MG63 (cell line): ENCODE data around the gene WSB1. TPM values are rescaled to one million over a fixed set of nuclear protein-coding genes. Genes with fewer than 3 reads are reported as not detected.
"Not testable (repeated sequence)": the region's sequence is repeated elsewhere in the genome, so short reads cannot be mapped to it uniquely, and the experiment has no call there.

Experiments used
- DNase-seq: peaks from one replicate; pipeline ENCODE4 v3.0.0-alpha.2; 2020
- H3K27me3 ChIP-seq: fragments of 250-450 bp; sonication (Bioruptor Pico); 2 replicates; pipeline ENCODE4 v1.5.1; 2020; ENCODE audit warnings: mild to moderate bottlenecking, moderate library complexity
- H3K36me3 ChIP-seq: fragments of 250-450 bp; sonication (Bioruptor Pico); 2 replicates; pipeline ENCODE4 v1.5.1; 2020; ENCODE audit warnings: mild to moderate bottlenecking, moderate library complexity
- H3K4me3 ChIP-seq: fragments of 250-450 bp; sonication (Bioruptor Pico); 2 replicates; pipeline ENCODE4 v1.5.1; 2020; ENCODE audit warnings: mild to moderate bottlenecking, moderate library complexity
- H3K9me3 ChIP-seq: fragments of 250-450 bp; sonication (Bioruptor Pico); 2 replicates; pipeline ENCODE4 v1.5.1; 2020; ENCODE audit warnings: mild to moderate bottlenecking, moderate library complexity
- total RNA-seq: library from RNA; depleted of rRNA; stranded (reverse); fragments of >200 nt; shearing (Covaris generic); gene quantifications from 2 replicates; pipeline ENCODE4 v1.2.3, GENCODE V29; 2014; ENCODE audit warnings: low replicate concordance; rRNA removed

The WSB1 gene
- total RNA-seq: 46.4 and 76.4 TPM in 2 replicates

GRCh38 chr17:27293898-27294688, at the start of gene WSB1:
WSB1 (plus strand) TSS chr17:27294114; CDS start chr17:27294396, 282 bp downstream.
- Histone ChIP-seq H3K36me3 (peaks cover 8% of the 10 kb centered on the region), H3K9me3 (no peaks in the 10 kb centered on the region), H3K4me3 (peak within 1 kb of the TSS; percentile 96), H3K27me3 (no peaks in the 10 kb centered on the region)
- DNase-seq: peak; percentile 95

GRCh38 chr17:27244491-27245223, 49.3 kb upstream of the WSB1 start:
- no peaks in the 10 kb centered on the region for H3K36me3 ChIP-seq
- H3K9me3 ChIP-seq: no peaks in the 10 kb centered on the region
- DNase-seq: peak; percentile 60
- H3K27me3 ChIP-seq: no peaks in the 10 kb centered on the region
- peak overlapping the region; percentile 19; the same call in 1 of the 2 replicates for H3K4me3 ChIP-seq

- DNase-seq: peak; percentile 91
- H3K4me3 ChIP-seq: peak overlapping the region; percentile 19; the same call in 1 of the 2 replicates
Measured at GRCh38 chr17:27245230-27245696, 48.7 kb upstream of the WSB1 start.

GRCh38 chr17:27246537-27246936, 47.4 kb upstream of the WSB1 start:
- no peak for DNase-seq
- Histone ChIP-seq H3K27me3 (no peaks in the 10 kb centered on the region), H3K9me3 (no peaks in the 10 kb centered on the region), H3K4me3 (no peak overlapping the region), H3K36me3 (no peaks in the 10 kb centered on the region)

More at GRCh38 chr17:27245230-27245696, 48.7 kb upstream of the WSB1 start:
- H3K9me3 ChIP-seq: no peaks in the 10 kb centered on the region
- H3K27me3 ChIP-seq: no peaks in the 10 kb centered on the region
- H3K36me3 ChIP-seq: no peaks in the 10 kb centered on the region

- H3K27me3 ChIP-seq: no peaks in the 10 kb centered on the region
- H3K4me3 ChIP-seq: no peak overlapping the region
- H3K9me3 ChIP-seq: no peaks in the 10 kb centered on the region
- no peaks in the 10 kb centered on the region for H3K36me3 ChIP-seq
- DNase-seq: peak; percentile 92
Measured at GRCh38 chr17:27247071-27247957, 46.6 kb upstream of the WSB1 start.

GRCh38 chr17:27247958-27248342, 46.0 kb upstream of the WSB1 start:
- no peaks in the 10 kb centered on the region for H3K9me3 ChIP-seq
- DNase-seq: no peak

GRCh38 chr17:27250791-27251190, 43.1 kb upstream of the WSB1 start:
- not testable (repeated sequence) for H3K4me3 ChIP-seq, DNase-seq, H3K27me3 ChIP-seq, H3K36me3 ChIP-seq, H3K9me3 ChIP-seq

More at GRCh38 chr17:27247958-27248342, 46.0 kb upstream of the WSB1 start:
- no peaks in the 10 kb centered on the region for H3K27me3 ChIP-seq
- no peaks in the 10 kb centered on the region for H3K36me3 ChIP-seq
- no peak overlapping the region for H3K4me3 ChIP-seq

GRCh38 chr17:27254802-27255201, 39.1 kb upstream of the WSB1 start:
- not testable (repeated sequence) for DNase-seq, H3K4me3 ChIP-seq, H3K27me3 ChIP-seq, H3K9me3 ChIP-seq, H3K36me3 ChIP-seq

- no peaks in the 10 kb centered on the region for H3K36me3 ChIP-seq
- H3K9me3 ChIP-seq: peaks cover 3% of the 10 kb centered on the region; the same call in 1 of the 2 replicates
- H3K4me3 ChIP-seq: no peak overlapping the region
- no peak for DNase-seq
- no peaks in the 10 kb centered on the region for H3K27me3 ChIP-seq
Measured at GRCh38 chr17:27256225-27257030, 37.5 kb upstream of the WSB1 start.

GRCh38 chr17:27257031-27257357, 36.9 kb upstream of the WSB1 start:
- H3K36me3 ChIP-seq: no peaks in the 10 kb centered on the region
- no peak for DNase-seq
- H3K27me3 ChIP-seq: no peaks in the 10 kb centered on the region
- peaks cover 3% of the 10 kb centered on the region; the same call in 1 of the 2 replicates for H3K9me3 ChIP-seq
- H3K4me3 ChIP-seq: no peak overlapping the region

GRCh38 chr17:27259356-27259755, 34.6 kb upstream of the WSB1 start:
- Histone ChIP-seq H3K27me3 (no peaks in the 10 kb centered on the region), H3K36me3 (no peaks in the 10 kb centered on the region), H3K4me3 (no peak overlapping the region), H3K9me3 (no peaks in the 10 kb centered on the region)
- DNase-seq: no peak

GRCh38 chr17:27263386-27263785, 30.5 kb upstream of the WSB1 start:
- no peak for DNase-seq
- no peak overlapping the region for H3K4me3 ChIP-seq
- no peaks in the 10 kb centered on the region for H3K9me3 ChIP-seq
- H3K36me3 ChIP-seq: no peaks in the 10 kb centered on the region
- peaks cover 2% of the 10 kb centered on the region; the same call in 1 of the 2 replicates for H3K27me3 ChIP-seq

GRCh38 chr17:27264068-27264812, 29.7 kb upstream of the WSB1 start:
- no peaks in the 10 kb centered on the region for H3K36me3 ChIP-seq
- H3K4me3 ChIP-seq: no peak overlapping the region
- H3K9me3 ChIP-seq: no peaks in the 10 kb centered on the region
- DNase-seq: no peak
- H3K27me3 ChIP-seq: peaks cover 5% of the 10 kb centered on the region; the same call in 1 of the 2 replicates

GRCh38 chr17:27265333-27265732, 28.6 kb upstream of the WSB1 start:
- DNase-seq: no peak
- Histone ChIP-seq H3K36me3 (no peaks in the 10 kb centered on the region), H3K4me3 (no peak overlapping the region), H3K9me3 (no peaks in the 10 kb centered on the region), H3K27me3 (peaks cover 5% of the 10 kb centered on the region; the same call in 1 of the 2 replicates)

GRCh38 chr17:27266228-27266627, 27.7 kb upstream of the WSB1 start:
- no peak for DNase-seq
- H3K27me3 ChIP-seq: peaks cover 7% of the 10 kb centered on the region; the same call in 1 of the 2 replicates
- no peak overlapping the region for H3K4me3 ChIP-seq
- H3K9me3 ChIP-seq: no peaks in the 10 kb centered on the region
- H3K36me3 ChIP-seq: no peaks in the 10 kb centered on the region
